Trophoblast cell (in vitro differentiated cells and primary cell): ENCODE measurements around the gene HIVEP1.

Source experiments
- DNase-seq, 2 donors: peaks; one replicate each; pipeline ENCODE4 v3.0.0-alpha.2; 2016
- H2AFZ ChIP-seq: 2 replicates; pipeline ENCODE4 v1.6.1; 2013; ENCODE audit warnings: low read length, moderate library complexity, mild to moderate bottlenecking; ENCODE audit not compliant: insufficient read depth, poor library complexity
- H2AK5ac ChIP-seq: 2 replicates; pipeline ENCODE4 v1.6.1; 2013; ENCODE audit warnings: mild to moderate bottlenecking, low read length
- H2BK120ac ChIP-seq: 2 replicates; pipeline ENCODE4 v1.6.1; 2013; ENCODE audit warnings: low read length, mild to moderate bottlenecking, moderate library complexity; ENCODE audit not compliant: insufficient read depth, poor library complexity
- H2BK12ac ChIP-seq: 2 replicates; pipeline ENCODE4 v1.6.1; 2013; ENCODE audit warnings: mild to moderate bottlenecking, low read length, moderate library complexity
- H2BK5ac ChIP-seq: 2 replicates; pipeline ENCODE4 v1.6.1; 2013; ENCODE audit warnings: low read length, low read depth, moderate library complexity, mild to moderate bottlenecking; ENCODE audit not compliant: poor library complexity
- H3K14ac ChIP-seq: 2 replicates; pipeline ENCODE4 v1.6.1; 2013; ENCODE audit warnings: mild to moderate bottlenecking, low read length
- H3K18ac ChIP-seq: 2 replicates; pipeline ENCODE4 v1.6.1; 2013; ENCODE audit warnings: mild to moderate bottlenecking, low read length
- H3K23ac ChIP-seq: 2 replicates; pipeline ENCODE4 v1.6.1; 2013; ENCODE audit warnings: low read length
- H3K27ac ChIP-seq: 2 replicates; pipeline ENCODE4 v1.5.1; 2013; ENCODE audit warnings: low read depth, mild to moderate bottlenecking, inconsistent platforms, low read length, moderate library complexity
- H3K27me3 ChIP-seq: 2 replicates; pipeline ENCODE4 v1.6.1; 2013; ENCODE audit warnings: inconsistent platforms, mild to moderate bottlenecking, low read length, moderate library complexity; ENCODE audit not compliant: insufficient read depth
- H3K36me3 ChIP-seq, 2 experiments: 1 replicate in 1 of 2; 2 replicates in 1 of 2; pipeline ENCODE4 v1.6.1; 2013; ENCODE audit warnings: low read length in 2 of 2, mild to moderate bottlenecking in 2 of 2, moderate library complexity in 1 of 2; ENCODE audit not compliant: insufficient read depth in 2 of 2, control insufficient read depth in 1 of 2
- H3K4ac ChIP-seq: 2 replicates; pipeline ENCODE4 v1.6.1; 2013; ENCODE audit warnings: low read depth, mild to moderate bottlenecking, low read length, moderate library complexity
- H3K4me1 ChIP-seq, 2 experiments: 1 replicate in 1 of 2; 2 replicates in 1 of 2; pipeline ENCODE4 v1.6.1; 2013; ENCODE audit warnings: low read length in 2 of 2, mild to moderate bottlenecking in 2 of 2, moderate library complexity in 1 of 2; ENCODE audit not compliant: insufficient read depth in 2 of 2, control insufficient read depth in 1 of 2
- H3K4me2 ChIP-seq: 2 replicates; pipeline ENCODE4 v1.6.1; 2013; ENCODE audit warnings: inconsistent platforms, mild to moderate bottlenecking, low read length, moderate library complexity
- H3K4me3 ChIP-seq: 2 replicates; pipeline ENCODE4 v1.5.1; 2013; ENCODE audit warnings: mild to moderate bottlenecking, low read depth, low read length, inconsistent platforms
- H3K79me1 ChIP-seq: one replicate; pipeline ENCODE4 v1.6.1; 2013; ENCODE audit warnings: low read length
- H3K79me2 ChIP-seq: 2 replicates; pipeline ENCODE4 v1.6.1; 2013; ENCODE audit warnings: low read length, mild to moderate bottlenecking; ENCODE audit not compliant: control insufficient read depth, insufficient read depth, poor library complexity
- H3K9ac ChIP-seq: 2 replicates; pipeline ENCODE4 v1.6.1; 2013; ENCODE audit warnings: mild to moderate bottlenecking, low read length
- H3K9me3 ChIP-seq: 2 replicates; pipeline ENCODE4 v1.6.1; 2013; ENCODE audit warnings: low read depth, mild to moderate bottlenecking, control low read depth, inconsistent platforms, low read length; ENCODE audit not compliant: insufficient read depth
- H4K12ac ChIP-seq: 2 replicates; pipeline ENCODE4 v1.6.1; 2013; ENCODE audit warnings: low read depth, mild to moderate bottlenecking, low read length, moderate library complexity
- H4K8ac ChIP-seq: 2 replicates; pipeline ENCODE4 v1.6.1; 2013; ENCODE audit warnings: low read depth, mild to moderate bottlenecking, low read length, moderate library complexity
- H4K91ac ChIP-seq: one replicate; pipeline ENCODE4 v1.6.1; 2013; ENCODE audit warnings: low read depth, mild to moderate bottlenecking, low read length, moderate library complexity
- WGBS: extraction: QIAGEN DNeasy Blood & Tissue Kit; methylation state at CpG from one replicate; pipeline ENCODE4 v1.1.7; 2013; ENCODE audit warnings: missing lambda C conversion rate; ENCODE audit not compliant: insufficient read length, insufficient coverage; ENCODE audit errors: extremely low coverage; 5-methylcytosine and 5-hydroxymethylcytosine counted together

HIVEP1 gene

GRCh38 chr6:12028213-12028612 is 16.1 kb downstream of the HIVEP1 start:
- no peaks in the 10 kb centered on the region for H3K4me1 ChIP-seq
- peaks cover 2% of the 10 kb centered on the region in 2 experiments for H3K36me3 ChIP-seq
- H2AK5ac ChIP-seq, result no peak overlapping the region
- WGBS, result no CpG with 5 or more reads among the region's 4 CpGs
- H4K91ac ChIP-seq, result no peak overlapping the region
- no peaks in the 10 kb centered on the region for H3K79me1 ChIP-seq
- no peak overlapping the region for H3K23ac ChIP-seq
- H3K9me3 ChIP-seq, result no peaks in the 10 kb centered on the region
- no peaks in the 10 kb centered on the region for H3K79me2 ChIP-seq
- no peak overlapping the region for H3K4ac ChIP-seq
- H3K27me3 ChIP-seq, result no peaks in the 10 kb centered on the region
- no peak overlapping the region for H2BK5ac ChIP-seq
- no peak overlapping the region for H3K14ac ChIP-seq
- H2BK12ac ChIP-seq, result no peak overlapping the region
- no peak overlapping the region for H3K4me3 ChIP-seq
- H4K12ac ChIP-seq, result no peak overlapping the region
- H2AFZ ChIP-seq, result no peak overlapping the region
- DNase-seq, result no peak
- no peak overlapping the region for H2BK120ac ChIP-seq
- no peak overlapping the region for H3K27ac ChIP-seq
- H4K8ac ChIP-seq, result no peak overlapping the region
- H3K18ac ChIP-seq, result no peak overlapping the region
- no peak overlapping the region for H3K4me2 ChIP-seq
- H3K9ac ChIP-seq, result no peak overlapping the region

- no peak overlapping the region for H2BK120ac ChIP-seq
- no peak overlapping the region for H2AK5ac ChIP-seq
- no peak for DNase-seq
- no peak overlapping the region for H3K4ac ChIP-seq
- no peak overlapping the region for H3K9ac ChIP-seq
- H2BK5ac ChIP-seq, result no peak overlapping the region
- no peak overlapping the region for H2BK12ac ChIP-seq
- H3K23ac ChIP-seq, result no peak overlapping the region
- H3K27ac ChIP-seq, result no peak overlapping the region
- no CpG with 5 or more reads among the region's 4 CpGs for WGBS
- no peak overlapping the region for H2AFZ ChIP-seq
- H4K8ac ChIP-seq, result no peak overlapping the region
- no peak overlapping the region for H3K18ac ChIP-seq
- H3K79me2 ChIP-seq, result no peaks in the 10 kb centered on the region
- H3K4me1 ChIP-seq, result no peaks in the 10 kb centered on the region
- no peak overlapping the region for H4K12ac ChIP-seq
- H3K27me3 ChIP-seq, result no peaks in the 10 kb centered on the region
- no peaks in the 10 kb centered on the region for H3K9me3 ChIP-seq
- H3K14ac ChIP-seq, result no peak overlapping the region
- no peak overlapping the region for H4K91ac ChIP-seq
- no peak overlapping the region for H3K4me3 ChIP-seq
- H3K79me1 ChIP-seq, result no peaks in the 10 kb centered on the region
- peaks cover 2% of the 10 kb centered on the region in 2 experiments for H3K36me3 ChIP-seq
- H3K4me2 ChIP-seq, result no peak overlapping the region
These were observed 18.0 kb downstream of the HIVEP1 start for GRCh38 chr6:12029979-12030737.

DNA sequence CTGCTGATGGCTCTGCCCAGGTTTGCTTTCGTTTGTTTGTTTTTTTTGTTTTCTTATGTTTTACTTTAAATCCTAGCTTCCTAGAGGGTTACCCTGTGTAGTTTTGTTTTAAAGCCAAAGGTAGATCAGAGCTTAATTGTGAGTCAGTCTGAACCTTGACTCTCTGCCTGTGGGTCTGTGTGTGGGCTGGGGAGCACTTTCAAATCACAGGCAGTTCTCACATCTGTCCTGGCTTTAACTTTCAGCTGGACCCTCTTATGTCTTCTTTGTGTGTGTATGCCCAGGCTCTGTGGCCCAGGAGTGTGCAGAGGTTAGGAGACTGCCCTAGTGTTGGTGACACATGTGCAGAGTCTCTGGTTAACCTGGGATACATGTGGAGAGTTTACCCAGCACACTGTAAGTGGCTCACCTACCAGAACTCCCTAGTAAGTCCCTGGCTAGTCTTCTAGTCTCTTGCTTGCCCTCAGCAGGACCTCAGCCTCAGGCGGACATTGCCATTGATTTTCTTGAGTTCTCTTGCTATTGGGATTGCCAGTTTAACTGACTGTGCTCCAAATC is 19.0 kb downstream of the HIVEP1 start:
- Histone ChIP-seq H3K9ac (no peak overlapping the region), H3K23ac (no peak overlapping the region), H3K79me2 (no peaks in the 10 kb centered on the region), H2BK120ac (no peak overlapping the region), H4K8ac (no peak overlapping the region), H4K12ac (no peak overlapping the region), H3K9me3 (no peaks in the 10 kb centered on the region), H3K27me3 (no peaks in the 10 kb centered on the region), H3K79me1 (no peaks in the 10 kb centered on the region), H2AK5ac (no peak overlapping the region), H2BK12ac (no peak overlapping the region), H2AFZ (no peak overlapping the region), H3K4me1 (no peaks in the 10 kb centered on the region), H3K36me3 (no peaks in the 10 kb centered on the region), H3K4ac (no peak overlapping the region), H2BK5ac (no peak overlapping the region), H3K4me2 (no peak overlapping the region), H3K27ac (no peak overlapping the region), H3K18ac (no peak overlapping the region), H4K91ac (no peak overlapping the region), H3K14ac (no peak overlapping the region), H3K4me3 (no peak overlapping the region)
- no CpG with 5 or more reads among the region's 2 CpGs for WGBS
- DNase-seq, result no peak

GRCh38 chr6:12032783-12033573 is 20.9 kb downstream of the HIVEP1 start:
- WGBS, result no CpG with 5 or more reads among the region's 8 CpGs
- Histone ChIP-seq H3K14ac (no peak overlapping the region), H3K9ac (no peak overlapping the region), H2BK5ac (no peak overlapping the region), H3K18ac (no peak overlapping the region), H3K23ac (no peak overlapping the region), H3K36me3 (peaks cover 0 to 2% of the 10 kb centered on the region in 2 experiments), H2BK12ac (no peak overlapping the region), H3K4me1 (no peaks in the 10 kb centered on the region), H3K79me2 (peaks cover 2% of the 10 kb centered on the region), H3K4me3 (no peak overlapping the region), H3K9me3 (no peaks in the 10 kb centered on the region), H2BK120ac (no peak overlapping the region), H3K4me2 (no peak overlapping the region), H4K12ac (no peak overlapping the region), H4K8ac (no peak overlapping the region), H2AFZ (no peak overlapping the region), H4K91ac (no peak overlapping the region), H3K27ac (no peak overlapping the region), H3K27me3 (no peaks in the 10 kb centered on the region), H3K4ac (no peak overlapping the region), H3K79me1 (no peaks in the 10 kb centered on the region), H2AK5ac (no peak overlapping the region)
- DNase-seq, result no peak
